Smooth muscle cell of the brain vasculature (primary cell): ENCODE data around the gene PSMA4.
A peak's percentile ranks its signal among the peaks of the same experiment; 100 is the strongest.
"Not testable (repeated sequence)": the region's sequence is repeated elsewhere in the genome, so short reads cannot be mapped to it uniquely, and the experiment has no call there.

Source experiments
- DNase-seq: peaks from one replicate; pipeline ENCODE4 v3.0.0-alpha.2; 2012; ENCODE audit warnings: low read depth, low spot score

PSMA4 gene

DNA sequence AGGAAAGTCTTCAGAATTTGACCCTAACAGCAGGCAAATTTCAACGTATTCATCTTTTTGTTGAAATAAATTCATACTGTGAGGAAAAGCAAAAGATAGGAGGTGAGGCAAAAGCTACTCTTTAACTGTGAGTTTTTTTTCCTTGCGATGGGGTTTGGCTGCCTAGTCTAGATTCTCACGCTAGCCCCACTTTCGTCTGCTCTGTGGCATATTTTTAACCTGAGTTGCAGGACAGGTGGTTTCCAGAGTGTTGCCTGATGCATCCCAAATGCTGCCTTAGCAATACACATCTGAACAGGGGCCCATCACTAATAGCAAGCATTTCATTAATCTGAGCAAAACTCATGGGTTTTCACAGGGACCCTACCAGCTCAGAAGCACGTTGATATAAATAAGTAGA, 11.7 kb downstream of the PSMA4 start:
- no peak for DNase-seq

- no peak for DNase-seq
Measured at GRCh38 chr15:78552597-78552996, 12.4 kb downstream of the PSMA4 start.

GRCh38 chr15:78560201-78560600, 20.0 kb downstream of the PSMA4 start:
- not testable (repeated sequence) for DNase-seq

DNA sequence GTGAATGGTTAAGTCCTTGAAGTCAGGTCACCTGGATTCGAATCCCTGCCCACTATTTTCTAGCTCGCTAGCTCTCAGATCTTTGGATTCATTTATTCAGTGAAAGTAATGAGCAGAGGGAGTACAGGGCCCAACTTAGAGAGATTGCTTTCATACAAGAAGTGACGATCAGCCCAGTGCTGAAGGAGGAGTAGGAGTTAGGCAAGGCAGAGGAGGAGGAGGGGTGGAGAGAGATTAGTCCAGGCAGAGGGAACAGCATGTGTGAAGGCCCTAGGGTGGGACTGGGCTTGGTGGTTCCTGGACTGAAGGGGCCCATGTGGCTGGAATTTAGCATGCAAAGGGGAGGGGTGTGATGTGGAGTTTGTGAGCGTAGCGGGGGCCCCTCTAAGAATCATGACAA, 21.2 kb downstream of the PSMA4 start:
- DNase-seq, result no peak

DNA sequence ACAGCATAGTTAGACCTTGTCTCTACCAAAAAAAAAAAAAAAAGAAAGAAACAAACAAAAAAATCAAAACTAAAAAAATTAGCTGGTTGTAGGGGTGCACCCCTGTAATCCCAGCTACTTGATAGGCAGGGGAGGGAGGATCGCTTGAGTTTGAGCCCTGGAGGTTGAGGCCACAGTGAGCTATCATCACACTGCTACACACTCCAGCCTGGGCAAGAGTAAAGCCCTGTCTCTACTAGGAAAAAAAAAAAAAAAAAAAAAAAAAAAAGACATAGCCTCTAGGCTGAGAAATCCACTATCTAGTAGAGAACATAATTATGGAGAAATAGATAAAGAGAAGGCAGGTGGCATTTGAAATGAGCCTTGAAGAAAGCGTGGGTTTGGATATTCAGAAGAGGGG, 22.8 kb downstream of the PSMA4 start:
- no peak for DNase-seq

DNA sequence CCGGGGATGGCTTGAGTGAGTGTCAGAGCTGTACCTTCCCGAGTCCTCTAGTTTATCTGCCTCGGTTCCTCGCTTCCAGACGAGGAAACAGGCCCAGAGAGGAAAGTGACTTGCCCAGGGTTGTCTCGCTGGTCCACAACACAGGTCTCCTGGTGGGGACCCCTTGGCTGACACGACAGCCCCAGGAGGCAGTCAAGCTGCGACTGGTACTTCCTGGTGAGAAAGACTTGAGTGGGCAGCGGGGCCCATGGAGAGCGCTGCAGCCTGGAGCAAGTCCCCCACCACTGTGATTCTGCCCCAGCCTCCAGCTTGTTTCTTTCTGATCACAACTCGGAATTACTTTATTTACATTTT, 24.5 kb downstream of the PSMA4 start:
- no peak for DNase-seq

- peak; percentile 43 for DNase-seq
Measured at GRCh38 chr15:78565097-78565950, 25.1 kb downstream of the PSMA4 start, which contains the start of gene CHRNA5. Gene CHRNA5 (plus strand): TSS chr15:78565520. CDS start chr15:78565720, 200 bp downstream.

- no peak for DNase-seq
Measured at GRCh38 chr15:78565951-78566774, 25.9 kb downstream of the PSMA4 start.

- DNase-seq, result no peak
Measured at GRCh38 chr15:78567531-78567930, 27.3 kb downstream of the PSMA4 start.

DNA sequence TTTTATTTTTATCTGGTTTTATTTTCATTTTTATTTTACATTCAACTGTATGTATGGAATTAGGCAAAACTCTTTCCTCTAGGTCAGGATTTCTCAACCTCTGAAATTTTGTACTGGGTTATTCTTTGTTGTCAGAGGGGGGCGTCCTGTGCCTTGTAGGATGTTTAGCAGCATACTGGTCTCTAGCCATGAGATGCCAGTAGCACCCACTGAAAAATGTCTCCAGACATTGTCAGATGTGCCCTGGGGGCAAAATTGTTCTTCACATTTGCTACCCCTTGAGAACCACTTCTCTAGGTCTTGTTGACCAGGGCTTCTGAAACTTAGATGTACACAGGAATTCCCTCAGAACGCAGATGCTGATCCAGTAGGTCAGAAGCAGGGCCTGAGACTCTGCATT, 30.5 kb downstream of the PSMA4 start:
- no peak for DNase-seq

DNA sequence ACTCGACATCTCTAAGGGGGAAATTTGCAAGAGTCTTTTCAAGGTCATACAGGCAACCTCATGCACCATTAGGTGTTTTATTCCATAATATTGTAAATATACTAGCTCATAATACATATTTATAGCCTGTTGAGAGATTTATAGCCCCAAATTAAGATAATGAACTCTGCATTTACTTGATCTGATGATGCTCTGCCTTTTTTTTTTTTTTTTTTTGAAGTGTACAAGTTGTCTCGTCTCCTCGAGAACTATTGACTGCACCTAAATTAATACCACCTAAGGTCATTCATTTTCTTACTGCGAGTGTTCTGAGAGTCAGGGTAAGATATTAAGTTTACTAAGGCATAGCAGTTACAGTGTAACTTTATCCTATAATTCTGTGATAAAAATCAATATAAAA, 31.1 kb downstream of the PSMA4 start:
- no peak for DNase-seq

- no peak for DNase-seq
Measured at GRCh38 chr15:78573416-78573815, 33.2 kb downstream of the PSMA4 start.

DNA sequence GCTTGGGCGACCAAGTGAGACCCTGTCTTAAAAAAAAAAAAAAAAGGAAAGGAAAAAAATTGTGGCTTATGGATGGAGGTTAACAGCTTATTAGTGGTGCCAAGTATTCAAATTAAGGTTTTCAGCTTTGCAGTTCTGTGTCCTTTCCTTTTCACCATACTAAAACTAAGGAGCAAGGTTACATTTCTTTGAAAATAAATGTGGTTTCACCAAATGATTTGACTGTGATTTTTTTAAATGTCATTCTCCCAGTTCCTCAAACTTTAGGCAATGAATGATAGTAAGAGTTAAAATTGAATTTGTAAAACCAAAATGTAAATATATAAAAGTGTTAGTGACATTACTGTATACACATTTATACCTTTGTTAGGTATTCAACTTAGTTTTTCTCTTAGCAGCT, 34.7 kb downstream of the PSMA4 start:
- DNase-seq, result no peak

DNA sequence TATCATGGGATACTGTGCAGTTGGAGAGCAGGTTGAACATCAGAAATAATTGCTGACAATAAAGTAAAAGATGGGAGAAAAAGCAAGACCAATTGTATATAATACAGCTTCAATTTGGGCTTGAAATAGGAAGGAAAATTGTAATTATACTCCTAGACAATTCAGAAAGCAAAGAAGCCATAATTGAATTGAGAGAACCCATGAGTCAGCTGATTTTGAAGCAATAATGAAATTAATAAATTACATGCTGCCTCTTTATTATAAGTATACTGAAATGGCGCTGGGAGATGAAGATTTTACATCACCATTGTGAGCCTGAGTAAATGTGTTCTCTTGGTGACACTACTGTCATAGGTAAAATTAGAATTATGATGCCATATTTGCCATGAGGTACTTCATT, 57.3 kb downstream of the PSMA4 start:
- DNase-seq, result no peak

DNA sequence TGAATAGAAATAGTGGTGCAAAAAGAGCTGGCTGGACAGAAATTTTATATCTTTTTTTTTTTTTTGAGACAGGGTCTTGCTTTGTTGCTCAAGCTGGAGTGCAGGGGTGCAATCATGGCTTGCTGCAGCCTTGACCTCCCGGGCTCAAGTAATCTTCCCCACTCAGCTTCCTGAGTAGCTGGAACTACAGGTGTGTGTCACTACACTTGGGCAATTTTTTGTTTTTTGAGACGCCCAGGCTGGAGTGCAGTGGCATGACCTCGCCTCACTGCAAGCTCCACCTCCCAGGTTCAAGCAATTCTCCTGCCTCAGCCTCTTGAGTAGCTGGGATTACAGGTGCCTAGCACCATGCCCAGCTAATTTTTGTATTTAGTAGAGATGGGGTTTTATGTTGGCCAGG, 58.1 kb downstream of the PSMA4 start:
- no peak for DNase-seq

DNA sequence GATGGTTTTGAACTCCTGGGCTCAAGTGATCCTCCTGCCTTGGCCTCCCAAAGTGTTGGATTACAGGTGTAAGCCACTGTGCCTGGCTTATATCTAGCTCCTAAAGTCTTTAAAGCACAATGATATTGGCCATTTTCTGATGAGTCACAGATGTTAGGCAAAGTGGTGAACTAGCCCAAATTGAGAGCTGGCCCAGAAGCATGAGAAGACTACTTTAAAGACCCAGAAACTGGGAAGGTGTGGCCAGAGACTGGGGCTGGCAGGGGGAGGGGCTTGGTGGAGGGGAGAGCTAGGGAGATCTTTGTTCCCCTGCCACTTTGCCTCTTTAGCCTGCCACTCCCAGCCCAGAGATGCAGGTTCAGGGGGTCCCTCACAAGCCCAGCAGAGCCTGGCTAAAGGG, 58.9 kb downstream of the PSMA4 start:
- no peak for DNase-seq
